H9 (cell line): ENCODE measurements around the gene SMIM36. TPM values are rescaled to one million over a fixed set of nuclear protein-coding genes. Genes with fewer than 3 reads are reported as not detected.

Experiments
- DNase-seq: peaks from one replicate; pipeline ENCODE4 v3.0.0-alpha.2; 2017
- H2AFZ ChIP-seq: one replicate; pipeline ENCODE4 v1.6.1; 2013; ENCODE audit warnings: mild to moderate bottlenecking, low read length, control low read depth, moderate library complexity
- H2AK5ac ChIP-seq: 2 replicates; pipeline ENCODE4 v1.6.1; 2013; ENCODE audit warnings: low read length, control low read depth, mixed read lengths; ENCODE audit not compliant: insufficient read length
- H2BK120ac ChIP-seq: one replicate; pipeline ENCODE4 v1.6.1; 2013; ENCODE audit warnings: low read depth, mild to moderate bottlenecking, low read length, control low read depth, inconsistent platforms; ENCODE audit not compliant: poor library complexity, severe bottlenecking
- H2BK12ac ChIP-seq: 2 replicates; pipeline ENCODE4 v1.6.1; 2013; ENCODE audit warnings: low read length, control low read depth, mixed read lengths, low read depth; ENCODE audit not compliant: insufficient read length
- H2BK15ac ChIP-seq: 2 replicates; pipeline ENCODE4 v1.6.1; 2013; ENCODE audit warnings: low read depth, low read length, control low read depth
- H2BK20ac ChIP-seq: one replicate; pipeline ENCODE4 v1.6.1; 2013; ENCODE audit warnings: low read depth, mild to moderate bottlenecking, low read length, control low read depth, inconsistent platforms; ENCODE audit not compliant: poor library complexity, severe bottlenecking
- H2BK5ac ChIP-seq: 2 replicates; pipeline ENCODE4 v1.6.1; 2013; ENCODE audit warnings: low read length, control low read depth, mixed read lengths; ENCODE audit not compliant: insufficient read length
- H3K14ac ChIP-seq: 2 replicates; pipeline ENCODE4 v1.6.1; 2013; ENCODE audit warnings: low read length, control low read depth; ENCODE audit not compliant: insufficient read depth
- H3K18ac ChIP-seq: 2 replicates; pipeline ENCODE4 v1.6.1; 2013; ENCODE audit warnings: low read depth, mild to moderate bottlenecking, mixed read lengths, low read length, control low read depth; ENCODE audit not compliant: insufficient read length
- H3K23ac ChIP-seq: 2 replicates; pipeline ENCODE4 v1.6.1; 2013; ENCODE audit warnings: low read length, control low read depth, mixed read lengths, low read depth; ENCODE audit not compliant: insufficient read length
- H3K23me2 ChIP-seq: 2 replicates; pipeline ENCODE4 v1.6.1; 2013; ENCODE audit warnings: low read depth, mild to moderate bottlenecking, mixed read lengths, low read length, control low read depth; ENCODE audit not compliant: insufficient read length, poor library complexity, severe bottlenecking
- H3K27ac ChIP-seq: 2 replicates; pipeline ENCODE4 v1.5.1; 2013; ENCODE audit warnings: low read length, control low read depth, mixed read lengths, low read depth; ENCODE audit not compliant: insufficient read length
- H3K27me3 ChIP-seq: 2 replicates; pipeline ENCODE4 v1.6.1; 2013; ENCODE audit warnings: low read length, control low read depth, inconsistent platforms; ENCODE audit not compliant: insufficient read depth
- H3K4ac ChIP-seq: 2 replicates; pipeline ENCODE4 v1.6.1; 2013; ENCODE audit warnings: low read depth, mild to moderate bottlenecking, control low read depth, inconsistent platforms, low read length, moderate library complexity
- H3K4me1 ChIP-seq: 2 replicates; pipeline ENCODE4 v1.6.1; 2013; ENCODE audit warnings: low read length, control low read depth, inconsistent platforms; ENCODE audit not compliant: insufficient read depth
- H3K4me2 ChIP-seq: 2 replicates; pipeline ENCODE4 v1.6.1; 2013; ENCODE audit warnings: low read length, control low read depth, mixed read lengths; ENCODE audit not compliant: insufficient read length, insufficient read depth
- H3K56ac ChIP-seq: 2 replicates; pipeline ENCODE4 v1.6.1; 2013; ENCODE audit warnings: low read depth, mild to moderate bottlenecking, mixed read lengths, low read length, control low read depth; ENCODE audit not compliant: insufficient read length
- H3K79me1 ChIP-seq: 2 replicates; pipeline ENCODE4 v1.6.1; 2013; ENCODE audit warnings: low read depth, mild to moderate bottlenecking, moderate library complexity, low read length, control low read depth, inconsistent platforms; ENCODE audit not compliant: insufficient read depth, poor library complexity, severe bottlenecking
- H3K79me2 ChIP-seq: 2 replicates; pipeline ENCODE4 v1.6.1; 2013; ENCODE audit warnings: low read length, control low read depth, inconsistent platforms; ENCODE audit not compliant: insufficient read depth
- H3K9ac ChIP-seq: 2 replicates; pipeline ENCODE4 v1.6.1; 2013; ENCODE audit warnings: low read length, control low read depth, mixed read lengths; ENCODE audit not compliant: insufficient read length; ENCODE audit errors: extremely low read depth
- H3K9me3 ChIP-seq: one replicate; pipeline ENCODE4 v1.6.1; 2013; ENCODE audit warnings: low read depth, low read length, inconsistent platforms; ENCODE audit not compliant: control insufficient read depth
- H3T11ph ChIP-seq: one replicate; pipeline ENCODE4 v1.6.1; 2013; ENCODE audit warnings: mild to moderate bottlenecking, low read length, control low read depth, inconsistent platforms
- H4K20me1 ChIP-seq: one replicate; pipeline ENCODE4 v1.6.1; 2013; ENCODE audit not compliant: control insufficient read depth, insufficient read length, insufficient read depth
- H4K5ac ChIP-seq: 2 replicates; pipeline ENCODE4 v1.6.1; 2013; ENCODE audit warnings: low read depth, mild to moderate bottlenecking, mixed read lengths, low read length, control low read depth; ENCODE audit not compliant: insufficient read length
- H4K8ac ChIP-seq: replicated peaks from 2 replicates; pipeline ENCODE4 v1.6.1; 2013; ENCODE audit warnings: low read length, control low read depth, mixed read lengths, low read depth; ENCODE audit not compliant: insufficient read length
- H4K91ac ChIP-seq: 2 replicates; pipeline ENCODE4 v1.6.1; 2013; ENCODE audit warnings: low read depth, mild to moderate bottlenecking, moderate library complexity, mixed read lengths, low read length, control low read depth; ENCODE audit not compliant: insufficient read length
- H3K27ac Mint-ChIP-seq, 3 experiments: 2 replicates in 2 of 3; 3 replicates in 1 of 3; pipeline ENCODE4 v1.8.0; 2020 to 2021; ENCODE audit warnings: mixed read lengths in 3 of 3, mild to moderate bottlenecking in 1 of 3, moderate library complexity in 1 of 3
- H3K27me3 Mint-ChIP-seq: 2 replicates; pipeline ENCODE4 v1.8.0; 2021; ENCODE audit warnings: low read depth, mild to moderate bottlenecking, moderate library complexity, mixed read lengths
- H3K36me3 Mint-ChIP-seq, 3 experiments: 2 replicates in 2 of 3; 3 replicates in 1 of 3; pipeline ENCODE4 v1.8.0; 2020 to 2021; ENCODE audit warnings: low read depth in 3 of 3, mixed read lengths in 3 of 3; ENCODE audit not compliant: insufficient read depth in 1 of 3
- H3K4me1 Mint-ChIP-seq, 2 experiments: 2 replicates each; pipeline ENCODE4 v1.8.0; 2020; ENCODE audit warnings: mixed read lengths in 2 of 2
- H3K4me3 Mint-ChIP-seq, 2 experiments: 2 replicates in 1 of 2; 3 replicates in 1 of 2; pipeline ENCODE4 v1.8.0; 2020 to 2021; ENCODE audit warnings: mild to moderate bottlenecking in 2 of 2, mixed read lengths in 2 of 2, moderate library complexity in 1 of 2
- H3K9me3 Mint-ChIP-seq, 2 experiments: 2 replicates in 1 of 2; 3 replicates in 1 of 2; pipeline ENCODE4 v1.8.0; 2020; ENCODE audit warnings: mild to moderate bottlenecking in 2 of 2, mixed read lengths in 2 of 2, moderate library complexity in 1 of 2
- WGBS: extraction: QIAGEN DNeasy Blood & Tissue Kit; methylation state at CpG from one replicate; pipeline ENCODE4 v1.1.7; 2013; ENCODE audit warnings: missing lambda C conversion rate, low lambda C conversion rate, mixed read lengths; ENCODE audit not compliant: insufficient read length; ENCODE audit errors: extremely low coverage; 5-methylcytosine and 5-hydroxymethylcytosine counted together
- total RNA-seq: library from RNA; stranded (reverse); gene quantifications from 2 replicates; pipeline ENCODE4 v1.2.1, GENCODE V29; 2021
- TF ChIP-seq, protein P1 (sequence below): fragments of 200-600 bp; sonication (generic); conservative IDR thresholded peaks from 3 replicates; pipeline ENCODE4 v1.8.0; 2021; ENCODE audit warnings: antibody characterized with exemption, mild to moderate bottlenecking

The SMIM36 gene
- total RNA-seq, 1 experiment from 2014 or later, result not detected

DNA sequence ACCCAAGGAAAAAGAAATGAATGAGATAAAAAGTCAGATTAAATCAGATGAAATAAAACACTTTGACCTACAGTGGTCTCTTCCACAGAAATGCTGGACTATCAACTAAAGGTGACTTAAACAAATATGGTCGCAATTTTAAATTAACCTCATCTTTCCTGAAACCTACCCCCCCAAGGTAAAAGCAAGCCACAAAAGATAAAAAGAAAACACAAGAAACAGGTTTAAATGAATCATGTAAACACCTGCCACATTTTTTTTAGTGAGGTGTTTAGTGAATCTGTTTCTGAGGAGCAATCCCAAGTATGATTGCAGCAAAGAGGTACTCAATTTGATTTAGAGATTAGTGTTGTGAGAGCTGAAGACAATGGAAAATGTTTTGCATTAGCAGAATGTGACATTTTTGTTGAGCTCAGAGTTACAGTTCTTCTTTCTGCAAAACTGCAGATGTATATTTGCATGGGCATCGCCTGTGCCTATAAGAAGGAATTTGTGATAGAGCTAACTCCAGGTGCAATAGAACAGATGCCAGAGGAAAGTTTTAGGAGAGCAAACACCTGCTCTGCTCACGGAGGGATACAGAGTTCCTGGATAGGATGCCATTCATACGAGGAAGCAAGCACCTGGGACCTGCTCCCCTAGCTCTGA is 86.2 kb downstream of the SMIM36 start:
- H3K79me1 ChIP-seq, result peaks cover 3% of the 10 kb centered on the region
- no peak for DNase-seq
- H2BK12ac ChIP-seq, result no peak overlapping the region
- no peak overlapping the region for H2BK5ac ChIP-seq
- H3K9me3 ChIP-seq, result no peaks in the 10 kb centered on the region
- no peak overlapping the region for H3K23ac ChIP-seq
- no peak overlapping the region for H3K4ac ChIP-seq
- Mint-ChIP-seq H3K4me1 (peaks cover 8 to 18% of the 10 kb centered on the region in 2 experiments), H3K4me3 (no peak overlapping the region), H3K9me3 (no peaks in the 10 kb centered on the region; a peak in 1 of 5 replicates), H3K27me3 (peaks cover 13% of the 10 kb centered on the region), H3K36me3 (no peaks in the 10 kb centered on the region; a peak in 2 of 7 replicates), H3K27ac (no peak overlapping the region)
- TF ChIP-seq, protein P1, sequence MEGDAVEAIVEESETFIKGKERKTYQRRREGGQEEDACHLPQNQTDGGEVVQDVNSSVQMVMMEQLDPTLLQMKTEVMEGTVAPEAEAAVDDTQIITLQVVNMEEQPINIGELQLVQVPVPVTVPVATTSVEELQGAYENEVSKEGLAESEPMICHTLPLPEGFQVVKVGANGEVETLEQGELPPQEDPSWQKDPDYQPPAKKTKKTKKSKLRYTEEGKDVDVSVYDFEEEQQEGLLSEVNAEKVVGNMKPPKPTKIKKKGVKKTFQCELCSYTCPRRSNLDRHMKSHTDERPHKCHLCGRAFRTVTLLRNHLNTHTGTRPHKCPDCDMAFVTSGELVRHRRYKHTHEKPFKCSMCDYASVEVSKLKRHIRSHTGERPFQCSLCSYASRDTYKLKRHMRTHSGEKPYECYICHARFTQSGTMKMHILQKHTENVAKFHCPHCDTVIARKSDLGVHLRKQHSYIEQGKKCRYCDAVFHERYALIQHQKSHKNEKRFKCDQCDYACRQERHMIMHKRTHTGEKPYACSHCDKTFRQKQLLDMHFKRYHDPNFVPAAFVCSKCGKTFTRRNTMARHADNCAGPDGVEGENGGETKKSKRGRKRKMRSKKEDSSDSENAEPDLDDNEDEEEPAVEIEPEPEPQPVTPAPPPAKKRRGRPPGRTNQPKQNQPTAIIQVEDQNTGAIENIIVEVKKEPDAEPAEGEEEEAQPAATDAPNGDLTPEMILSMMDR, result no peak
- no peak overlapping the region for H3K14ac ChIP-seq
- no peak overlapping the region for H2BK20ac ChIP-seq
- no peak overlapping the region for H2AFZ ChIP-seq
- no peak overlapping the region for H3K9ac ChIP-seq
- no peak overlapping the region for H4K5ac ChIP-seq
- H3K27ac ChIP-seq, result no peak overlapping the region
- no CpG with 5 or more reads among the region's 4 CpGs for WGBS
- H3K4me2 ChIP-seq, result no peak overlapping the region
- H2AK5ac ChIP-seq, result no peak overlapping the region
- H2BK120ac ChIP-seq, result no peak overlapping the region
- H4K91ac ChIP-seq, result no peak overlapping the region
- no peak overlapping the region for H2BK15ac ChIP-seq
- H3K79me2 ChIP-seq, result peaks cover 3% of the 10 kb centered on the region; the same call in 1 of the 2 replicates
- H3K27me3 ChIP-seq, result no peaks in the 10 kb centered on the region
- no peak overlapping the region for H3K18ac ChIP-seq
- peaks cover 3% of the 10 kb centered on the region for H3K23me2 ChIP-seq
- H4K20me1 ChIP-seq, result no peaks in the 10 kb centered on the region
- no peaks in the 10 kb centered on the region; the same call in 1 of the 2 replicates for H3K4me1 ChIP-seq
- no peak overlapping the region for H3T11ph ChIP-seq
- no peak overlapping the region for H4K8ac ChIP-seq
- no peak overlapping the region for H3K56ac ChIP-seq
